Fibroblast of lung (primary cell): ENCODE measurements around the gene SYNDIG1. TPM values are rescaled to one million over a fixed set of nuclear protein-coding genes. Genes with fewer than 3 reads are reported as not detected.

ENCODE experiments used
- DNase-seq, 2 donors: peaks; one replicate each; pipeline versions ENCODE4 v3.0.0 to v3.0.0-alpha.2; 2010; ENCODE audit warnings: low read depth in 2 of 2
- H2AFZ ChIP-seq: 2 replicates; pipeline ENCODE4 v1.5.1; 2012; ENCODE audit warnings: low read length, control low read depth, inconsistent platforms
- H3K27ac ChIP-seq: 2 replicates; pipeline ENCODE4 v1.5.1; 2011; ENCODE audit warnings: low read length, control low read depth; ENCODE audit not compliant: insufficient read depth
- H3K27me3 ChIP-seq: 2 replicates; pipeline ENCODE4 v1.5.1; 2011; ENCODE audit warnings: mild to moderate bottlenecking, low read length; ENCODE audit not compliant: control insufficient read depth, insufficient read depth
- H3K36me3 ChIP-seq: 2 replicates; pipeline ENCODE4 v1.5.1; 2011; ENCODE audit warnings: low read length; ENCODE audit not compliant: control insufficient read depth, insufficient read depth
- H3K4me1 ChIP-seq: 2 replicates; pipeline ENCODE4 v1.5.1; 2011; ENCODE audit warnings: low read length; ENCODE audit not compliant: control insufficient read depth, insufficient read depth; ENCODE audit errors: extremely low read depth
- H3K4me2 ChIP-seq: 2 replicates; pipeline ENCODE4 v1.5.1; 2011; ENCODE audit warnings: low read length, control low read depth; ENCODE audit not compliant: insufficient read depth; ENCODE audit errors: extremely low read depth
- H3K4me3 ChIP-seq, 4 experiments: fragments of 200-600 bp in 1 of 4; sonication (generic) in 1 of 4; replicated peaks in 1 of 4; 2 replicates each; pipeline ENCODE4 v1.5.1; 2011 to 2016; ENCODE audit warnings: low read length in 4 of 4, low read depth in 3 of 4, mild to moderate bottlenecking in 3 of 4, control low read depth in 2 of 4, inconsistent platforms in 1 of 4, mixed read lengths in 1 of 4; ENCODE audit not compliant: insufficient read depth in 1 of 4; ENCODE audit errors: control extremely low read depth in 1 of 4
- H3K79me2 ChIP-seq: 2 replicates; pipeline ENCODE4 v1.5.1; 2012; ENCODE audit warnings: mild to moderate bottlenecking, low read length, inconsistent platforms; ENCODE audit not compliant: control insufficient read depth, insufficient read depth
- H3K9ac ChIP-seq: 2 replicates; pipeline ENCODE4 v1.5.1; 2011; ENCODE audit warnings: mild to moderate bottlenecking, low read length, control low read depth; ENCODE audit not compliant: insufficient read depth
- H3K9me3 ChIP-seq: 2 replicates; pipeline ENCODE4 v1.5.1; 2012; ENCODE audit warnings: low read depth, low read length; ENCODE audit not compliant: control insufficient read depth, insufficient read depth
- H4K20me1 ChIP-seq: 2 replicates; pipeline ENCODE4 v1.5.1; 2011; ENCODE audit warnings: low read length; ENCODE audit not compliant: control insufficient read depth, insufficient read depth; ENCODE audit errors: extremely low read depth
- CTCF ChIP-seq, 2 donors: IDR thresholded peaks in 1 of 2; conservative IDR thresholded peaks in 1 of 2; 1 replicate in 1 of 2; 2 replicates in 1 of 2; pipeline ENCODE4 v1.5.1; 2011 to 2012; ENCODE audit warnings: low read length in 2 of 2, control low read depth in 1 of 2, inconsistent platforms in 1 of 2, low read depth in 1 of 2, mild to moderate bottlenecking in 1 of 2
- EZH2 ChIP-seq: IDR thresholded peaks from 2 replicates; pipeline ENCODE4 v1.5.1; 2012; ENCODE audit warnings: low read length, control low read depth, mild to moderate bottlenecking; ENCODE audit errors: missing control alignments
- polyA plus RNA-seq, 2 donors: library from polyadenylated mRNA; depleted of rRNA in 1 of 2; stranded (reverse) in 1 of 2; unstranded in 1 of 2; fragments of >200 nt; gene quantifications; 2 replicates each; pipeline ENCODE4 v1.2.1, GENCODE V29; 2011 to 2012; ENCODE audit warnings: missing spikeins in 1 of 2
- total RNA-seq: library from RNA; depleted of rRNA; stranded (reverse); fragments of >200 nt; gene quantifications from 2 replicates; pipeline ENCODE4 v1.2.1, GENCODE V29; 2014

Gene SYNDIG1
- total and polyA plus RNA-seq, 2 donors (not counting 1 experiment from before 2014, with no cell fraction given), result 0.02 to 0.17 TPM

GRCh38 chr20:24665196-24665595, 195.8 kb downstream of the SYNDIG1 start:
- TF ChIP-seq CTCF (conservative IDR thresholded peaks at IDR 0.05 in 1 of 2, IDR thresholded peaks at IDR 0.05 in 1 of 2; ENCODE audit: low read depth in 1 of 2, low read length in 2 of 2) (no peak), EZH2 (no peak)
- no peak overlapping the region for H3K4me2 ChIP-seq
- H3K4me3 ChIP-seq, result no peak overlapping the region
- no peaks in the 10 kb centered on the region for H3K79me2 ChIP-seq
- no peaks in the 10 kb centered on the region for H3K27me3 ChIP-seq
- no peaks in the 10 kb centered on the region for H3K36me3 ChIP-seq
- H3K4me1 ChIP-seq, result peaks cover 9% of the 10 kb centered on the region
- H3K9ac ChIP-seq, result no peak overlapping the region
- no peak for DNase-seq
- no peak overlapping the region for H3K27ac ChIP-seq
- H4K20me1 ChIP-seq, result no peaks in the 10 kb centered on the region
- H3K9me3 ChIP-seq, result no peaks in the 10 kb centered on the region
- H2AFZ ChIP-seq, result no peak overlapping the region

- no peak for DNase-seq
- H2AFZ ChIP-seq, result no peak overlapping the region
- no peak overlapping the region for H3K9ac ChIP-seq
- H3K27ac ChIP-seq, result no peak overlapping the region
- H3K79me2 ChIP-seq, result no peaks in the 10 kb centered on the region
- no peak overlapping the region for H3K4me3 ChIP-seq
- H3K4me1 ChIP-seq, result peaks cover 9% of the 10 kb centered on the region
- no peaks in the 10 kb centered on the region for H3K36me3 ChIP-seq
- no peak for TF ChIP-seq EZH2
- TF ChIP-seq CTCF (conservative IDR thresholded peaks at IDR 0.05 in 1 of 2, IDR thresholded peaks at IDR 0.05 in 1 of 2; ENCODE audit: low read depth in 1 of 2, low read length in 2 of 2), result no peak
- no peaks in the 10 kb centered on the region for H4K20me1 ChIP-seq
- no peak overlapping the region for H3K4me2 ChIP-seq
- H3K9me3 ChIP-seq, result no peaks in the 10 kb centered on the region
- H3K27me3 ChIP-seq, result no peaks in the 10 kb centered on the region
Measured at GRCh38 chr20:24665741-24666191, 196.3 kb downstream of the SYNDIG1 start.

GRCh38 chr20:24667689-24668383, 198.4 kb downstream of the SYNDIG1 start:
- Histone ChIP-seq H3K4me1 (peaks cover 13% of the 10 kb centered on the region), H4K20me1 (no peaks in the 10 kb centered on the region), H3K4me3 (no peak overlapping the region), H3K27me3 (no peaks in the 10 kb centered on the region), H3K27ac (no peak overlapping the region), H3K9ac (no peak overlapping the region), H3K9me3 (no peaks in the 10 kb centered on the region), H3K79me2 (no peaks in the 10 kb centered on the region), H3K36me3 (no peaks in the 10 kb centered on the region), H2AFZ (no peak overlapping the region), H3K4me2 (no peak overlapping the region)
- TF ChIP-seq CTCF (conservative IDR thresholded peaks at IDR 0.05 in 1 of 2, IDR thresholded peaks at IDR 0.05 in 1 of 2; ENCODE audit: low read depth in 1 of 2, low read length in 2 of 2) (no peak), EZH2 (no peak)
- no peak for DNase-seq
